ENCODE results near the gene PAPLN.

GRCh38 chr14:73233564-73233963, 3.7 kb upstream of the PAPLN start:
- no peak for TF ChIP-seq ZNF274 (IDR thresholded peaks at IDR 0.05; ENCODE audit: borderline replicate concordance, extremely low read depth, low read length)
- TF ChIP-seq SP1 (IDR thresholded peaks at IDR 0.05; ENCODE audit: low read depth, low read length), result no peak
- no peak for TF ChIP-seq RAD21 (IDR thresholded peaks at IDR 0.05 in 1 of 2, conservative IDR thresholded peaks at IDR 0.05 in 1 of 2; ENCODE audit: low read depth in 2 of 2, low read length in 2 of 2)
- TF ChIP-seq CTCF (IDR thresholded peaks at IDR 0.05; ENCODE audit: control extremely low read depth in 1 of 3, insufficient read depth in 1 of 3, low read depth in 1 of 3, low read length in 3 of 3), result no peak
- TF ChIP-seq BCL11A (IDR thresholded peaks at IDR 0.05; ENCODE audit: low read depth in 2 of 2, low read length in 2 of 2), result no peak
- no peak for TF ChIP-seq POLR2A (IDR thresholded peaks at IDR 0.05; ENCODE audit: control extremely low read depth in 1 of 2, low read depth in 2 of 2, low read length in 2 of 2)
- TF ChIP-seq BRCA1 (IDR thresholded peaks at IDR 0.05; ENCODE audit: low read depth, low read length), result no peak
- TF ChIP-seq SIX5 (IDR thresholded peaks at IDR 0.05; ENCODE audit: low read depth, low read length), result no peak
- TF ChIP-seq JUND (IDR thresholded peaks at IDR 0.05; ENCODE audit: low read length), result no peak
- TF ChIP-seq SIN3A (conservative IDR thresholded peaks at IDR 0.05 in 1 of 2, IDR thresholded peaks at IDR 0.05 in 1 of 2; ENCODE audit: low read depth in 1 of 2, low read length in 2 of 2), result no peak
- no peak for TF ChIP-seq CREB1 (IDR thresholded peaks at IDR 0.05)
- TF ChIP-seq EP300 (IDR thresholded peaks at IDR 0.05; ENCODE audit: borderline replicate concordance in 1 of 2, low read depth in 2 of 2, low read length in 2 of 2), result no peak

Data from H1 (cell line).